ENCODE measurements around the gene SERINC4. TPM values are rescaled to one million over a fixed set of nuclear protein-coding genes. Genes with fewer than 3 reads are reported as not detected.

The SERINC4 gene
- total and polyA plus RNA-seq, 9 of the 15 experiments (the other 6 are each of a cell fraction or from before 2014, with no cell fraction given): 0.14 to 0.86 (median 0.18) TPM; not detected in 2

GRCh38 chr15:43824302-43825246 lies 24.6 kb upstream of the SERINC4 start, which contains the start of gene MFAP1 (continued):
- TF ChIP-seq ZMIZ1 (IDR thresholded peaks at IDR 0.05; ENCODE audit: low read depth in 2 of 2, low read length in 2 of 2) (peak in 1 of 2 experiments; percentile 83; a peak in 2 of 4 replicates), MLX (CRISPR knock-in tag; conservative IDR thresholded peaks at IDR 0.05) (no peak), DEAF1 (CRISPR knock-in tag; IDR thresholded peaks at IDR 0.05) (no peak), SIN3B (IDR thresholded peaks at IDR 0.05; ENCODE audit: low read depth) (peak; percentile 53), TCF3 (CRISPR knock-in tag; IDR thresholded peaks at IDR 0.05) (peak; percentile 42; the same call in 1 of the 2 replicates), HCFC1 (IDR thresholded peaks at IDR 0.05; ENCODE audit: low read depth, low read length) (peak; percentile 75), BRD9 (IDR thresholded peaks at IDR 0.05; ENCODE audit: low read depth, partially characterized antibody) (peak; percentile 80), PPARD (CRISPR knock-in tag; IDR thresholded peaks at IDR 0.05) (no peak), NFIX (CRISPR knock-in tag; IDR thresholded peaks at IDR 0.05; ENCODE audit: low read depth) (no peak), RAD21 (CRISPR knock-in tag; conservative IDR thresholded peaks at IDR 0.05 in 1 of 2, IDR thresholded peaks at IDR 0.05 in 1 of 2) (no peak), ERF (CRISPR knock-in tag; IDR thresholded peaks at IDR 0.05) (no peak; the same call in 1 of the 2 replicates), NRF1 (conservative IDR thresholded peaks at IDR 0.05 in 1 of 2, IDR thresholded peaks at IDR 0.05 in 1 of 2) (peak; percentile 96 to 97), ZC3H4 (CRISPR knock-in tag; IDR thresholded peaks at IDR 0.05; ENCODE audit: borderline replicate concordance) (no peak), HDAC1 (IDR thresholded peaks at IDR 0.05) (peak in 1 of 2 experiments; percentile 93; a peak in 2 of 4 replicates), HDAC8 (tag; IDR thresholded peaks at IDR 0.05) (no peak; the same call in 1 of the 2 replicates), ZKSCAN3 (CRISPR knock-in tag; IDR thresholded peaks at IDR 0.05) (no peak), YY1 (IDR thresholded peaks at IDR 0.05; ENCODE audit: borderline replicate concordance in 1 of 3, control insufficient read depth in 1 of 3, extremely low read depth in 1 of 3, insufficient read depth in 3 of 3, insufficient read length in 1 of 3, insufficient replicate concordance in 2 of 3, low read depth in 1 of 3, low read length in 2 of 3) (peak in 2 of 3 experiments; percentile 31 to 48), NCOA1 (IDR thresholded peaks at IDR 0.05; ENCODE audit: low read depth) (peak; percentile 24; the same call in 1 of the 2 replicates), BHLHE40 (IDR thresholded peaks at IDR 0.05; ENCODE audit: low read length) (no peak), CXXC5 (CRISPR knock-in tag; IDR thresholded peaks at IDR 0.05) (peak; percentile 83), TAF7 (tag; IDR thresholded peaks at IDR 0.05) (0 out of 2 replicates have a peak, but pooled peaks have one; percentile 34)
